HG02870 (cell line): ENCODE results near the gene DUSP28.

Experiments
- ATAC-seq: cut with Tn5 transposase; IDR thresholded peaks from one replicate; pipeline ENCODE4 v1.9.1; 2021; ENCODE audit warnings: mild to moderate bottlenecking, moderate library complexity; ENCODE audit not compliant: unreplicated experiment

Gene DUSP28

DNA sequence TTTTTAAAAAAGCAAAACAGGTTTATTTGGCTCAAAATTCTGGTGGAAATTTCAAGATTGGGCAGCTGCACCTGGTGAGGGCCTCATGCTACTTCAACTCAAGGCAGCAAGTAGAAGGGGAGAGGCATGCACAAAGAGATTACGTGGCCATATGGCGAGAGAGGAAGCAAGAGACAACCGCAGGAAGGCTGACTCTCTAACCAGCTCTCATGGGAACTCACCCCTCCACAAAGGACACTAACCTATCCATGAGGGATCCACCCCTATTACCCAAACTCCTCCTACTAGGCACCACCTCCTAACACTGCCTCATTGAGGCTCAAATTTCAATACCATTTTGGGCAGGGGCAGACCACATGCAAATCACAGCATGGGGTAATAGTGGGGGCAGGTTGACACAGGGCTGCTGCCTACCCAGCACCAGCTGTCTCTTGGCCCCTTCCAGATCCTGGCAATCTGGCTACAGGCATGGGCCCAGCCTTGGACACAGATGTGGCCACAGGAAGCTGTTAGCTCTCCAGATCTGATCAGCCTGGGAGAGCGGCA, 24.4 kb downstream of the DUSP28 start:
- ATAC-seq: peak; percentile 62

DNA sequence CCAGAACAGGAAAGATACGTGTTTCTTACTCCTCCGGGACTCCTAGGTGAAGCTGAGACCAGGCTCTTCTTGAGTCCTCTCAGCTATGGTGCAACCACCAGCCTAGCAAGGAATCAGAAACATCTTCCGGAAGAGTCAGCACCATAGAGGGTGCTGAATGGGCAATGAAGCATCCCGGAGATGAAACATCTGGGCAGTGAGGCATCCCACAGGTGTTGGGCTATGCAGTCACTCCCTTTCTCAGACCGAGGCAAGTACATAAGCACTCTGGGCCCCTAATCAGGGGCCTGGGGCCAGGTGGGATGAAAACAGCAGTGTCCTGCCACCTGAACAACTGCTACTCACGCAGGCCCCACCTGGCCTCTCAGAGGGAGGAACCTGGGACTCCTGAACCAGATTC, 24.9 kb downstream of the DUSP28 start:
- ATAC-seq: peak; percentile 20

DNA sequence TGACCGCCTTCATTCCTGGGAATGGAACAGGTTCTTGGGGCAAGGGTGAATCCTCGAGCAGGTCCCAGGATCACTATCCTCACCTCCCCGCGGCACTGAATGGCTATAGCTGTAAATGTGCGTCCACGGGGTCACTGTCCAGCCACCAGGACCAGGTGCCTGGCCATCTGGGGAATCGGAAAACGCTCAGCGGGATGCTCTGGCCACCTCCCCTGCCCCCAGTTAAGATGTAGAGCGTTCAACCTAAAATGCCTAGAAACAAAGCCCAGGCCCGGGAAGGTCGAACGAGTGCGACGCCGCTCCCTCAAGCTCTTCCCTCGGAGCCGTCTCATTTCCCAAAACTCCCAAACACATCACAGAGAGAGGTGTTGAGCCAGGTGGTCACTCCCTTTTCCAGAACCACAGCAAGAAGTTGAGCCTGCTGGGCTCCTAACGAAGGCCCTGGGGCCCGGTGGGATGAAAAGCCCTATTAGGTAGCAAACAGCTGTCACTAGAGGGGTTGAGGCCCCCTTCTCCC, 25.6 kb downstream of the DUSP28 start:
- ATAC-seq: no peak

DNA sequence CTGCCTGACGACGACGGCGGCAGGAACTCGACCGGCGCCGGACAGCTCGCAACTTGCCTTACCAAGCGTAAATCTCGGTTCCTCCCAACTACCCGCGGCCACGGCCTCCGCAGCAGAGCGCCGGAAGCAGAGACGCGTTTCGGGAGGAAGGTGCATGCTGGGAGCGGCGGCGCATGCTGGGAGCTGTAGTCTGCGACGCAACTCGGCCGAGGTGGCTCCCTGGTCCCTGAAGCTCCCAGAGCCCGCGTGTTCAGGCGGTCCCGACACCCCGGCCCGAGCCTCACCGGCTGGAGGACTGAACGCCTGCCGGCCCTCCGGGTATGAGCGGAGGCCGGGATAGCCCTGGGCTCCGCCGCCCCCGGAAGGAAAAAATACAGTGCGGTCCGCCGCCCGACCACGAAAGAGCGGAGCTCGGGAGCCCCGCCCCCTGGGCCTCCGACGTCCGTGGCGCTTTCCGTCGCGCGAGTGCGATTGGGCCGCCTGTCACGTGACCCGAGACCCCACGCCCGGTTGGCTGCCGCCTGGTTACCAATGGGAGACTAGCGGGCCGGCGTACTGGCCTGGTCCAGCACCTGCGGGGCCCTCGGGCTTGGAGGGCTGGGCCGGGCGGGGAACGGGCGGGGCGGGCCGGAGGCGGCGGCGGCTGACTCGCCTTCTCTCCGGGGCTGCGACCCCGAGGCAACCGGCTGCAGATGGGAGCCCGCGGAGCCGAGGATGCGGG, 26.2 kb downstream of the DUSP28 start, which contains the start of gene CAPN10:
Gene CAPN10, plus strand, starts transcription at position 537 of the 721 bp plus-strand sequence. Its CDS starts 178 bp downstream, at position 715.
- ATAC-seq: peak; percentile 46

DNA sequence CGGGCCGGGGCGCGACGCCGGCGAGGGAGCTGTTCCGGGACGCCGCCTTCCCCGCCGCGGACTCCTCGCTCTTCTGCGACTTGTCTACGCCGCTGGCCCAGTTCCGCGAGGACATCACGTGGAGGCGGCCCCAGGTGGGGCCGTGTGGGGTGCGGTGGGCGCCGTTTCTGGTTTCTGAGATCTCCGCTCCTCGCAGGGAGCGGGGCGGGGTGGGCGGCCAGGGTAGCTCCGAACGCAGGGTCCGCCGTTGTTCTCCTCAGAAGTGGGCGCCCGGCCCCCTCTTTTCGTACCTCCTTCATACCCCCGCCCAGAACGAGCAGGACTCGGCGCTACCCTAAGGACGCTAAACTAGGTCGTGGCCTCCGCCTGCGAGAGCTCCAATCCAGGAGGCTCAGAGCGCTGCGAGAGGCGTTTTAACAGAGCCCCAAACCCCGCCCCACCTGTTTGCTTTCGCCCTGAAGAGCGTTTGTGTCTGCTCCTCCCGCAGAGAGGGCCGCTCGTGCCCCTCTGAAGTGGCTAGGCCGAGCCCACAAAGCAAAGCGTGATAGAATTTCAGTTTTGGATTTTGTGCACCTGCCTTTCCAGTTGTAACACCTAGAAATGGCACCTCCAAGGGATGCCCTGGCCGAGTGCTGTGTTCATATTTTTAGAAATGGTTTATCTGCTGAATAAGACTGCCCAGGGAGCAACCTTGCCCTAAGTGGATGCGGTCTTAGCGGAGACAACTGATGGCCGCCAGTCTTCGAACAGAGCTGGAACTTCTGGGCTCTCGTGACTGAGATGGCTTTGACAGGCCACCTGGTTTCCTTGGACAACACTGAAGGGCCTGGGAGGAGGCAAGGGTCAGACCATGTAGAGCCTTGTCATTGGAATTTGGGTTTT, 27.0 kb downstream of the DUSP28 start:
- no peak for ATAC-seq

DNA sequence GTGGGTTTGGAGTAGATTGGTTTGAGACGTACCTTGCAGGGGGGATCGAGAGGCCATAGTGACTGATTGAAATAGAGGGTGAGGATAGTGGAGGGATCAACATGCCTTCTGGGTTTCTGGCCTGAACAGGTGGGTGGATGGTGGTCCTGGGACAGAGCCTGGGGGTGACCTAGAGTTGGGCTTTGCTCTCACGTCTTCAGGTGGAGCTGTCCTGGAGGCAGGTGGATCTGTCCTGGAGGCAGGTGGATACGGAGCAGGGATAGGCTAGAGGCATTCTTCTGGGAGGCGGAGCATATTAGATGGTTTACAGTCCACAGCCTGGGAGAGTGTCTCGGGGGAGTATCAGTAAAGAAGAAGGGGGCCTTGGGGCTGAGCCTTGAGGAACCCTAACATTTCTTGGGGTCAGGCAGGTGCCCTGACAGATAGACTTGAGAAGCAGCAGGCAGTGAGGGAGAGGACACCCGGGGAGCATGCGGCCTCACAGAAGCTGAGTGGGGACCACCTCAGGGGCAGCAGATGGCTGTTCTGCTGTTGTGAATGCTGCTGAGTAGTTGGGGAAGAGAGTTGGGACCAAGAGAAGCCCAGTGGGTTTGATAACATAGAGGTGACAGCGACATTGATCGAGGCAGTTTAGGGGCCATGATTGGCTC, 28.0 kb downstream of the DUSP28 start:
- no peak for ATAC-seq

DNA sequence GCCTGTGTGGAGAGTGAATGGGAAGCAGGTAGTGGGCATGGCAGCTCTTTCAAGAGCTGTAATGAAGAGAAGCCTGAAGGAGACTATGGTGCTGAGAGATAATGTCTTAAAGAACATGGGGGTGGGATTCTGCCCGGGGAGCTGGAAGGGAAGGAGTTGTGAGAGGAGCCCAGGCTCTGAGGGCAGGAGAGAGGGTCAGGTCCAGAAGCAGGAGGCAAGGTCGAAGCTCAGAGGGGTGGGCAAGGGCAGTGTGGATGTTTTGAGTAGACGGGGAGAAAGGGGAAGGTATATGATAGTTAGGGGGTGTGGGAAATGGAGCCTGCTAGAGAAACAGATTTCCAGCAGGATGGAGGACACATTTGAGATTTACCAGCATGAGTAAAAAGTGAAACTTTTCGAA, 28.5 kb downstream of the DUSP28 start:
- ATAC-seq: no peak

DNA sequence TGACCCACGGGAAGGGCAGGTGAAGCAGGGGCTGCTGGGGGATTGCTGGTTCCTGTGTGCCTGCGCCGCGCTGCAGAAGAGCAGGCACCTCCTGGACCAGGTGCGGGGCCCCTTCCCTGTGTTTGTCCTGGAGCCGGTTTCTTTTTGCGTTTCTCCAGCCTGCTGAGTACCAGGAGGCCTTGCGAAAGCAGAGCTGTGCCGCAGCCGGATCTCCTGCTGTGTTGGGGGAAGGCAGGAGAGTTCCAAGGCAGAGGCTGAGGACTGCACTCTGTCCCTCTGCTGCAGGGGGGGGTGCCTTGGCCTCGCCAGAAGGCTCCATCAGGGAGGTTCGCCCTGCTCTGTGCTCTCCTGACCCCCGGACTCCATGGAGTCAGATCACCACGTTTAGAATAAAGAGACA, 29.2 kb downstream of the DUSP28 start:
- ATAC-seq: no peak

DNA sequence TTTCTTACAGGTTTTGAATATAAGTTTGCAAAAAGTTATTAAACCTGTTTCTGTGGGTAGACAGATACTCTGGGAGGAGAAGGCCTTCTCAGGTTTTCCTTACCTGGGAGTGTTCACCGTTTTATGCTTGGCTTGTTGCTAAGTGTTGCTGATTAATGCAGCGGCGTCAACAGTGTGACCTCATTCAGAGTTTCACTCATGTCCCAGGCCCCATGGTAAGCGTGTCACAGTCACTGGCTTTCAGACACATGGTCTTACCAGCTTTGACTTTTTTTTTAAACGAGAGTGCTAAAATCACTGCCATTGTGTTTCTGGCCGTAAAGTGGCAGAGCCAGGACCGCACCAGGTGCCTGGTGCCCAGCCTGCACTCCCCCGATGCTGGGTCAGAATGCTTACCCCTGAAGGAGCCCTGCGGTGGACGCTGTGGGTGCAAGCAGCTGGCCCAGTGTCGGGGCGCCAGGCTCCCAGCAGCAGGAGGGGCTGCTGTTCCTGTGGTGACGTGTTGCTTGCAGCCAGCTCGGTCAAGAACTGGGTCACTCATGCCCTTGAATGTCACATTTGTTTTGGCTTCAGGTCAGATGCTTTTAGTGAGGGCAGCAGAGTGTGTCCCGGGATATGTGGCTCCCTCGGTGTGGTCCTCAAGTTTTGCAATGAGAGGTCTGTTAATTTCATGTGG, 29.8 kb downstream of the DUSP28 start:
- ATAC-seq: no peak

DNA sequence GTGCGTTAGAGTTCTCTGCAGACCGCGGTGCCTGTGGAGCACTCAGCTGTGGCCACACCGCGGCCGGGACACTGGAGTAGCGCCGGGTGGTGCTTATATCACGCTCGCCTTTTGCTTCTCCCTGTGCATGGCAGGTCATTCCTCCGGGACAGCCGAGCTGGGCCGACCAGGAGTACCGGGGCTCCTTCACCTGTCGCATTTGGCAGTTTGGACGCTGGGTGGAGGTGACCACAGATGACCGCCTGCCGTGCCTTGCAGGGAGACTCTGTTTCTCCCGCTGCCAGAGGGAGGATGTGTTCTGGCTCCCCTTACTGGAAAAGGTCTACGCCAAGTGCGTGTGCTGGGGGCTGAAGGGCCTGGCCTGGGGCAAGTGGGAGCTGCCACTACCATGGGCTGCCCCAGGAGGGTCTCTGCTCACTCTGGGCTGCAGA, 30.5 kb downstream of the DUSP28 start:
- ATAC-seq: no peak

DNA sequence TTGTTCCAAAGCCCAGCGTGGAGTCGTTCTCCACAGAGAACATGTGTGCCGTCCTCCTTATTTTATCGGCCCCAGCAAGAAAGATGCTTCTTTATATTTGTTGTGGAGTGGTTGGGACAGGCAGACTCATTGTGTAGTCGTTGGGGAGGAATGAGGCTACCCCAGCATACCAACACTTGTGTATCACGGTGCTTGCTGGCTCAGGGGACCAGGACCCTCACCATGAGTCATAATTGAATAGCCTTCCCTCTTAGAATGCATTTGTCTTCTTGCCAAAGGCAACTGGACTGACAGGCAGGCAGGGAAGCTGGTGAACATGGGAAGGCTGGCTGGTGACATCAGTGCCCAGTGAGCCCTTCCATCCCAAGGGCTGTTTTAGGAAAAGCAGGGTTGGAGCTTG, 31.1 kb downstream of the DUSP28 start:
- ATAC-seq: no peak

DNA sequence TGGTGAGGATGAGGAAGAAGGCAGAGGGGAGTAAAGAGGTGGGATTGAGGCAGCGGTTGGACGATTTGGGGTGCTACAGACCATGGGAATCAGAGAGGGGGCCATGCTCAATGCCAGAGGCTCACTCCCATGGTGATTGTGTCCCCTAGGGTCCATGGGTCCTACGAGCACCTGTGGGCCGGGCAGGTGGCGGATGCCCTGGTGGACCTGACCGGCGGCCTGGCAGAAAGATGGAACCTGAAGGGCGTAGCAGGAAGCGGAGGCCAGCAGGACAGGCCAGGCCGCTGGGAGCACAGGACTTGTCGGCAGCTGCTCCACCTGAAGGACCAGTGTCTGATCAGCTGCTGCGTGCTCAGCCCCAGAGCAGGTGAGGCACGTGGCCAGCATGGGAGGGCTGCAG, 31.6 kb downstream of the DUSP28 start:
- no peak for ATAC-seq

DNA sequence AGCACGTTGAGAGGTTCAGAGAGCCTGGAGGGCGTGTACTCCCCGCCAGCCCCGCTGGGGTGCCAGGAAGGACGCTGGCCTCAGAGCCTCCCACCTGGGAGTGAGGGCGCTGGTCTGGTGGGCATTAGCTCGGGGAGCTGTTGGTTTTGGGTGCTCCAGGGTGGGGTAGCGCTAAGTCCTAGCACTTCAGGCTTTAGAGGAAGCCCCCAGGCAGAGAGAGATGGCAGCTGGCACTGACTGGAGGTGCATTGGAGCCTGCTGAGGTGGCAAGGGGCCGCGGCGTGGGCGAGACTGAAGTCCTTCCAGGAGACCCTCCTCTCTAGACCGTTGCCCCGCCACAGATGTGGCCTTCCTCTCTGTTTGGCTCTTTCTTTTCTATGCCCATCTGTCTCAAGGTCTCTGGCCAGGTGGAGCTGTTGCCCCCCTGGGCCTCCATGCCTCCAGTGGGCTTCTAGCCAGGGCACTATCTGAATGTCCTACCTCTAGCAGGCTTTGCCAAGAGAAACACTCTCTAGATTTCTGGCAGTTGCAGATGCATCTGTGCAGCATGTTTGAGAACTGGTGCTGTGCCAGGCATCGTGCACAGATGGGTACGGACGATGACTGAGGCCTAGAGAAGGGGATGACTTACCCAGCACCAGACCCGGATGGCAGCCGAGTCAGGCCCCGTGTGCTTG, 33.0 kb downstream of the DUSP28 start:
- ATAC-seq: no peak

DNA sequence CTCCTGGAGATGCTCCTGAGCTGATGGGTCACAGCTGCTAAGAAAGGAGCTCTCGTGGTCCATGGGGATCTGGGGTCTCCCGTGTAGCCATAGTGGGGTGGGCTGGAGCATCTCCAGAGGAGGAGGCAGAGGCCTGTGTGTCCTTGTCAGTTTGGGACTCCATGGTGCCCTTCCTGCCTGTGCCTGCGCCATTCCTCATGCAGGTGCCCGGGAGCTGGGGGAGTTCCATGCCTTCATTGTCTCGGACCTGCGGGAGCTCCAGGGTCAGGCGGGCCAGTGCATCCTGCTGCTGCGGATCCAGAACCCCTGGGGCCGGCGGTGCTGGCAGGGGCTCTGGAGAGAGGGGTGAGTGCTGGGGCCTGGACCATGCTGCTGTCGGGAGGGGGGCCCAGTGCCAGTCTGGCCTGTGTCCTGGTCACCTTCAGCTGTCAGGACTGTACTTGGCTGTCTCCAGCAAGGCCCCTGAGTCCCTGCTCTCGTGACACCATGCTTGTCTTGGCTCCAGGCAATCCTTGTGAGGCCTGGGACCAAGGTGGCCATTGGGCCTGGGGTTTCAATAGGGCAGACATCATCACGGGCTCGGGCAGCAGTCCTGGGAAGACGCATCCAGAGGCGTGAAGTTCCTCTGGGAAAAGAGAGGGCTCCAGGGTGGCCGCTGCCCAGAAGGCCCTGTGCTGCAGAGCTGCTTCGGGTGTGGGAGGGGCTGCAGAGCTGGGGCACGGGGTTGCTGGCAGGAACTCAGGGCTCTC, 33.7 kb downstream of the DUSP28 start:
- no peak for ATAC-seq

DNA sequence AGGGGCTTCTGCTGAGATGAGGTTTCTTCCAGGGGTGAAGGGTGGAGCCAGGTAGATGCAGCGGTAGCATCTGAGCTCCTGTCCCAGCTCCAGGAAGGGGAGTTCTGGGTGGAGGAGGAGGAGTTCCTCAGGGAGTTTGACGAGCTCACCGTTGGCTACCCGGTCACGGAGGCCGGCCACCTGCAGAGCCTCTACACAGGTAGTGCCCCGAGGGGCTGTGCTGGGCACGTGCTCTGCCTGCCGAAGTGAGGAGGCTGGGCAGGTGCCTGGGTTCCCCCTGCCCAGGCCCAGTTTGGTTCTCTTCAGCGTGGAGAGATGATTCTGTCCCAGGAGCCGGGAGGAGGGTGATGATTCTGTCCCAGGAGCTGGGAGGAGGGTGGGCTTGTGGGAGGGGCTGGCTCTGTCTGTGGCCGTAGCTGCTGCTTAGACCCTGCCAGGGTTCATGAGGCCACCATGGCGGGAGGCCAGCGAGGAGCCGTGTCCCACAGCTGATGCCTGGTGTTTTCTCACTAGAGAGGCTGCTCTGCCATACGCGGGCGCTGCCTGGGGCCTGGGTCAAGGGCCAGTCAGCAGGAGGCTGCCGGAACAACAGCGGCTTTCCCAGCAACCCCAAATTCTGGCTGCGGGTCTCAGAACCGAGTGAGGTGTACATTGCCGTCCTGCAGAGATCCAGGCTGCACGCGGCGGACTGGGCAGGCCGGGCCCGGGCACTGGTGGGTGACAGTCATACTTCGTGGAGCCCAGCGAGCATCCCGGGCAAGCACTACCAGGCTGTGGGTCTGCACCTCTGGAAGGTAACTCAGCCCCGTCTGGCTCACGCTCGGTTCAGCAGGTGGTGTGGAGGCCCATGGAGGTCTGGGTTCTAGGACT, 34.6 kb downstream of the DUSP28 start:
- no peak for ATAC-seq

DNA sequence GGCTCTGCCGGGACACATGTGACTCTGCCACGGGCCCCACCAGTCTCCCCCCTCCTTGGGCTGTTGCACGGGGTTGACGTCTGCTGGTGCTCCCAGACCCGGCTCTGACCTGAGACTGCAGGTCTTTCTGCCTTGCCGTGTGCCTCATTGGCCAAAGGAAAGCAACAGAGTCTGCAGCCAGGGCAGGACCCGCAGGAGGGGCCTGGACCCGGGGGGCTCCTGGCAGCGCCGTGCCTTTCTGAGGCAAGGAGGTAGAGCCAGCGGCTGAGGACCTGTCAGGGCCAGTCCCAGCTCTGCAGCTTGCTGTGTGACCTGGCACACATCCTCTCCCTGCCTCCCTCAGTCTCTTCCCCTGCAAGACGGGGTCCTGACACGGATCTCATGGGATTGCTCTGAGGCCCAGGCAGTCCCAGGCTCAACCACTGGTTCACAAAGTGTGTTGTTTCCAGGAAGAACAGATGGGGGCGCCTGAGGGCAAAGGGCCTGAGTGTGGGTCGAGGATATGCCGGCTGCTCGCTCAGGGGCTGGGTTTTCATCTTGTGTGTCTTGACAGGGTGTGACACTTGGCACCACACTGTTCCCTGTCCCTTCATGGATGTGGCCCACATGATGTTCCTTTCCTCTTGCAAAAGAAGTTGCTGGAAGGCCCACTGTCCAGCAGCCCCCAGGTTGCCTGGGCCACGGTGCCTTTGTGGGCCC, 35.4 kb downstream of the DUSP28 start:
- no peak for ATAC-seq

DNA sequence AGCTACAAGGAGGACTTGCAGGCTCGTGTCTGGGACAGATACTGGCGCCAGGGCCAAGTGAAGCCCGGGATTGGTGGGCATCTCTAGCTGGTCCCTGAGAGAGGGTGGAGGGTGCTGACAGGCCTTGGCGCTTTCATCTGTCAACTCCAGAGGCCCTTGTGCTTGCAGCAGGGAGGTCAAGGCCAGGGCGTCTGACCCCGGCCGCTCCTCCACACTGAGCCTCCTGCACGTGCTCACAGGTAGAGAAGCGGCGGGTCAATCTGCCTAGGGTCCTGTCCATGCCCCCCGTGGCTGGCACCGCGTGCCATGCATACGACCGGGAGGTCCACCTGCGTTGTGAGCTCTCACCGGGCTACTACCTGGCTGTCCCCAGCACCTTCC, 35.9 kb downstream of the DUSP28 start:
- ATAC-seq: no peak

DNA sequence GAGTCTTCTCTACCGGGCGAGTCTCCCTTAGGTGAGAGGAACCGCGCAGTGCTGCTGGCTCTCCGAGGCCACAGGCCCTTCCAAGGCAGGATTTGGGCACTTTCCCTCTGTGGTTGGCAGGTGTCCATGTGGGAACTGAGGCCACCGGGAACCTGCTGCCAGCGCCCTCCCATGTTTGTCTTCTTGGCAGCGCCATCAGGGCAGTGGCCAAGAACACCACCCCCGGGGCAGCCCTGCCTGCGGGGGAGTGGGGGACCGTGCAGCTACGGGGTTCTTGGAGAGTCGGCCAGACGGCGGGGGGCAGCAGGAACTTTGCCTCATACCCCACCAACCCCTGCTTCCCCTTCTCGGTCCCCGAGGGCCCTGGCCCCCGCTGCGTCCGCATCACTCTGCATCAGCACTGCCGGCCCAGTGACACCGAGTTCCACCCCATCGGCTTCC, 36.4 kb downstream of the DUSP28 start:
- ATAC-seq: no peak
